ENCODE data around the gene NACAD.

NACAD gene

GRCh38 chr7:45126201-45126600 is 37.4 kb upstream of the NACAD start:
- no peak overlapping the region for H3K27ac ChIP-seq
- TF ChIP-seq CTCF (IDR thresholded peaks at IDR 0.05; ENCODE audit: low read depth, low read length): no peak
- no peaks in the 10 kb centered on the region for H3K9me3 ChIP-seq (ENCODE audit: severe bottlenecking)
- DNase-seq: no peak
- H3K27me3 ChIP-seq (ENCODE audit: insufficient read depth, low read depth, severe bottlenecking): no peaks in the 10 kb centered on the region
- no peak overlapping the region for H3K4me3 ChIP-seq (ENCODE audit: low read depth, low read length)
- no peaks in the 10 kb centered on the region for H3K36me3 ChIP-seq

GRCh38 chr7:45125193-45125904 is 36.6 kb upstream of the NACAD start:
- no peaks in the 10 kb centered on the region for H3K9me3 ChIP-seq (ENCODE audit: severe bottlenecking)
- DNase-seq: no peak
- H3K27ac ChIP-seq: no peak overlapping the region
- no peaks in the 10 kb centered on the region for H3K27me3 ChIP-seq (ENCODE audit: insufficient read depth, low read depth, severe bottlenecking)
- TF ChIP-seq CTCF (IDR thresholded peaks at IDR 0.05; ENCODE audit: low read depth, low read length): no peak
- no peaks in the 10 kb centered on the region for H3K36me3 ChIP-seq
- no peak overlapping the region for H3K4me3 ChIP-seq (ENCODE audit: low read depth, low read length)

GRCh38 chr7:45123913-45124710 is 35.3 kb upstream of the NACAD start:
- no peak for TF ChIP-seq CTCF (IDR thresholded peaks at IDR 0.05; ENCODE audit: low read depth, low read length)
- Histone ChIP-seq H3K27me3 (ENCODE audit: insufficient read depth, low read depth, severe bottlenecking) (no peaks in the 10 kb centered on the region), H3K4me3 (ENCODE audit: low read depth, low read length) (no peak overlapping the region), H3K27ac (no peak overlapping the region), H3K36me3 (no peaks in the 10 kb centered on the region), H3K9me3 (ENCODE audit: severe bottlenecking) (no peaks in the 10 kb centered on the region)
- no peak for DNase-seq

- TF ChIP-seq CTCF (IDR thresholded peaks at IDR 0.05; ENCODE audit: low read depth, low read length): no peak
- DNase-seq: no peak
These were observed 34.4 kb upstream of the NACAD start for GRCh38 chr7:45122975-45123860.

GRCh38 chr7:45119550-45119949 is 30.8 kb upstream of the NACAD start:
- DNase-seq: no peak
- no peak overlapping the region for H3K27ac ChIP-seq
- H3K9me3 ChIP-seq (ENCODE audit: severe bottlenecking): peaks cover 3% of the 10 kb centered on the region
- H3K36me3 ChIP-seq: no peaks in the 10 kb centered on the region
- H3K27me3 ChIP-seq (ENCODE audit: insufficient read depth, low read depth, severe bottlenecking): no peaks in the 10 kb centered on the region
- H3K4me3 ChIP-seq (ENCODE audit: low read depth, low read length): no peak overlapping the region
- no peak for TF ChIP-seq CTCF (IDR thresholded peaks at IDR 0.05; ENCODE audit: low read depth, low read length)

More at GRCh38 chr7:45122975-45123860, 34.4 kb upstream of the NACAD start:
- Histone ChIP-seq H3K9me3 (ENCODE audit: severe bottlenecking) (no peaks in the 10 kb centered on the region), H3K4me3 (ENCODE audit: low read depth, low read length) (no peak overlapping the region), H3K27ac (no peak overlapping the region), H3K27me3 (ENCODE audit: insufficient read depth, low read depth, severe bottlenecking) (no peaks in the 10 kb centered on the region), H3K36me3 (no peaks in the 10 kb centered on the region)
